K562 (cell line): ENCODE results near the gene WDFY2. TPM values are rescaled to one million over a fixed set of nuclear protein-coding genes. Genes with fewer than 3 reads are reported as not detected.

Source experiments
- TFE3 ChIP-seq: fragments of 450-650 bp; formaldehyde crosslinking; IDR thresholded peaks from 2 replicates; pipeline ENCODE4 v1.4.0; 2020; ENCODE audit warnings: mild to moderate bottlenecking, mixed read lengths
- ZC3H11A ChIP-seq: IDR thresholded peaks from 2 replicates; pipeline ENCODE4 v1.6.1; 2012; ENCODE audit warnings: low read depth, low read length, improper control_type of control experiment
- polyA plus RNA-seq, 8 experiments: library from polyadenylated mRNA; depleted of rRNA in 4 of 8; stranded (reverse) in 5 of 8; unstranded in 3 of 8; fragments of >200 nt; fragmentation: Nextera tagmentation in 2 of 8; fragmentation: Illumina TruSeq in 1 of 8; extraction: Ambion mirVana in 2 of 8; extraction: Trizol in 1 of 8; gene quantifications; 2 replicates each; pipeline versions ENCODE4 v1.2.1 to v1.2.3, GENCODE V29; 2011 to 2014; ENCODE audit warnings: inconsistent platforms in 1 of 8, missing spikeins in 1 of 8
- total RNA-seq, 7 experiments: library from RNA; depleted of rRNA in 6 of 7; stranded (reverse); fragments of >200 nt in 6 of 7; fragmentation: Illumina TruSeq in 2 of 7; extraction: Trizol in 2 of 7; gene quantifications; 2 replicates each; pipeline versions ENCODE4 v1.2.1 to v1.2.3, GENCODE V29; 2011 to 2021; ENCODE audit warnings: low replicate concordance in 1 of 7
- TF ChIP-seq, protein P1 (sequence below): fragments of 450-650 bp; IDR thresholded peaks from 2 replicates; pipeline ENCODE4 v1.6.1; 2016; ENCODE audit warnings: mild to moderate bottlenecking, moderate library complexity

Gene WDFY2
- total and polyA plus RNA-seq, 9 of the 15 experiments (the other 6 are each of a cell fraction or from before 2014, with no cell fraction given), result 0.66 to 6.4 (median 4.4) TPM

DNA sequence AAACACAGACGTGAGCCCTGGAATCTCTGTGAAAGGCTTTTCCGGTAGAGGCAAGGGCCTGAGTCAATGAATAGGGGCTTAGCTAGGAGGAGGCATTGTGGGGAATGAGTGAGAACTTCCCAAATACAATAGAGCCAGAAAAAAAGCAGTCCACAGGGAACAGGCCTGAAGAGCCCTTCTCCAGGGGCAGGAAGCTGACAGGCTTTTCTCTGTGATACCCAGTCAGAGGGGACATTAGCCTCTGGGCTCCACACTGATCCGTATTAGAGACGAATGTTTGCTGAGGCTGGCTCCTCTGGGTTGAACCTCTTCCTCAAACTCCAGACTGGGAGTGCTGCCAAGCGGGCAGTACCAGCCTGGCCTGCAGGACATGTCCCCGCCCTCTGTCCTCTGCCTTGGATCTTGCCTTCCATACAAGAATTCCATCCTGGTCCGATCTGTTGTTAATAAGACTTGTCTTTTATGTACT, 217.4 kb downstream of the WDFY2 start (continued):
- TF ChIP-seq, protein P1, sequence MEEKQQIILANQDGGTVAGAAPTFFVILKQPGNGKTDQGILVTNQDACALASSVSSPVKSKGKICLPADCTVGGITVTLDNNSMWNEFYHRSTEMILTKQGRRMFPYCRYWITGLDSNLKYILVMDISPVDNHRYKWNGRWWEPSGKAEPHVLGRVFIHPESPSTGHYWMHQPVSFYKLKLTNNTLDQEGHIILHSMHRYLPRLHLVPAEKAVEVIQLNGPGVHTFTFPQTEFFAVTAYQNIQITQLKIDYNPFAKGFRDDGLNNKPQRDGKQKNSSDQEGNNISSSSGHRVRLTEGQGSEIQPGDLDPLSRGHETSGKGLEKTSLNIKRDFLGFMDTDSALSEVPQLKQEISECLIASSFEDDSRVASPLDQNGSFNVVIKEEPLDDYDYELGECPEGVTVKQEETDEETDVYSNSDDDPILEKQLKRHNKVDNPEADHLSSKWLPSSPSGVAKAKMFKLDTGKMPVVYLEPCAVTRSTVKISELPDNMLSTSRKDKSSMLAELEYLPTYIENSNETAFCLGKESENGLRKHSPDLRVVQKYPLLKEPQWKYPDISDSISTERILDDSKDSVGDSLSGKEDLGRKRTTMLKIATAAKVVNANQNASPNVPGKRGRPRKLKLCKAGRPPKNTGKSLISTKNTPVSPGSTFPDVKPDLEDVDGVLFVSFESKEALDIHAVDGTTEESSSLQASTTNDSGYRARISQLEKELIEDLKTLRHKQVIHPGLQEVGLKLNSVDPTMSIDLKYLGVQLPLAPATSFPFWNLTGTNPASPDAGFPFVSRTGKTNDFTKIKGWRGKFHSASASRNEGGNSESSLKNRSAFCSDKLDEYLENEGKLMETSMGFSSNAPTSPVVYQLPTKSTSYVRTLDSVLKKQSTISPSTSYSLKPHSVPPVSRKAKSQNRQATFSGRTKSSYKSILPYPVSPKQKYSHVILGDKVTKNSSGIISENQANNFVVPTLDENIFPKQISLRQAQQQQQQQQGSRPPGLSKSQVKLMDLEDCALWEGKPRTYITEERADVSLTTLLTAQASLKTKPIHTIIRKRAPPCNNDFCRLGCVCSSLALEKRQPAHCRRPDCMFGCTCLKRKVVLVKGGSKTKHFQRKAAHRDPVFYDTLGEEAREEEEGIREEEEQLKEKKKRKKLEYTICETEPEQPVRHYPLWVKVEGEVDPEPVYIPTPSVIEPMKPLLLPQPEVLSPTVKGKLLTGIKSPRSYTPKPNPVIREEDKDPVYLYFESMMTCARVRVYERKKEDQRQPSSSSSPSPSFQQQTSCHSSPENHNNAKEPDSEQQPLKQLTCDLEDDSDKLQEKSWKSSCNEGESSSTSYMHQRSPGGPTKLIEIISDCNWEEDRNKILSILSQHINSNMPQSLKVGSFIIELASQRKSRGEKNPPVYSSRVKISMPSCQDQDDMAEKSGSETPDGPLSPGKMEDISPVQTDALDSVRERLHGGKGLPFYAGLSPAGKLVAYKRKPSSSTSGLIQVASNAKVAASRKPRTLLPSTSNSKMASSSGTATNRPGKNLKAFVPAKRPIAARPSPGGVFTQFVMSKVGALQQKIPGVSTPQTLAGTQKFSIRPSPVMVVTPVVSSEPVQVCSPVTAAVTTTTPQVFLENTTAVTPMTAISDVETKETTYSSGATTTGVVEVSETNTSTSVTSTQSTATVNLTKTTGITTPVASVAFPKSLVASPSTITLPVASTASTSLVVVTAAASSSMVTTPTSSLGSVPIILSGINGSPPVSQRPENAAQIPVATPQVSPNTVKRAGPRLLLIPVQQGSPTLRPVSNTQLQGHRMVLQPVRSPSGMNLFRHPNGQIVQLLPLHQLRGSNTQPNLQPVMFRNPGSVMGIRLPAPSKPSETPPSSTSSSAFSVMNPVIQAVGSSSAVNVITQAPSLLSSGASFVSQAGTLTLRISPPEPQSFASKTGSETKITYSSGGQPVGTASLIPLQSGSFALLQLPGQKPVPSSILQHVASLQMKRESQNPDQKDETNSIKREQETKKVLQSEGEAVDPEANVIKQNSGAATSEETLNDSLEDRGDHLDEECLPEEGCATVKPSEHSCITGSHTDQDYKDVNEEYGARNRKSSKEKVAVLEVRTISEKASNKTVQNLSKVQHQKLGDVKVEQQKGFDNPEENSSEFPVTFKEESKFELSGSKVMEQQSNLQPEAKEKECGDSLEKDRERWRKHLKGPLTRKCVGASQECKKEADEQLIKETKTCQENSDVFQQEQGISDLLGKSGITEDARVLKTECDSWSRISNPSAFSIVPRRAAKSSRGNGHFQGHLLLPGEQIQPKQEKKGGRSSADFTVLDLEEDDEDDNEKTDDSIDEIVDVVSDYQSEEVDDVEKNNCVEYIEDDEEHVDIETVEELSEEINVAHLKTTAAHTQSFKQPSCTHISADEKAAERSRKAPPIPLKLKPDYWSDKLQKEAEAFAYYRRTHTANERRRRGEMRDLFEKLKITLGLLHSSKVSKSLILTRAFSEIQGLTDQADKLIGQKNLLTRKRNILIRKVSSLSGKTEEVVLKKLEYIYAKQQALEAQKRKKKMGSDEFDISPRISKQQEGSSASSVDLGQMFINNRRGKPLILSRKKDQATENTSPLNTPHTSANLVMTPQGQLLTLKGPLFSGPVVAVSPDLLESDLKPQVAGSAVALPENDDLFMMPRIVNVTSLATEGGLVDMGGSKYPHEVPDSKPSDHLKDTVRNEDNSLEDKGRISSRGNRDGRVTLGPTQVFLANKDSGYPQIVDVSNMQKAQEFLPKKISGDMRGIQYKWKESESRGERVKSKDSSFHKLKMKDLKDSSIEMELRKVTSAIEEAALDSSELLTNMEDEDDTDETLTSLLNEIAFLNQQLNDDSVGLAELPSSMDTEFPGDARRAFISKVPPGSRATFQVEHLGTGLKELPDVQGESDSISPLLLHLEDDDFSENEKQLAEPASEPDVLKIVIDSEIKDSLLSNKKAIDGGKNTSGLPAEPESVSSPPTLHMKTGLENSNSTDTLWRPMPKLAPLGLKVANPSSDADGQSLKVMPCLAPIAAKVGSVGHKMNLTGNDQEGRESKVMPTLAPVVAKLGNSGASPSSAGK, result no peak
- TF ChIP-seq TFE3 (CRISPR knock-in tag) (no peak), ZC3H11A (no peak)
